Uterus (tissue), 4 donors: ENCODE data around the gene COL5A3. TPM values are rescaled to one million over a fixed set of nuclear protein-coding genes. Genes with fewer than 3 reads are reported as not detected.

Source experiments
- DNase-seq, 2 donors: peaks; one replicate each; pipeline ENCODE4 v3.0.0-alpha.2; 2019 to 2020
- H3K27ac ChIP-seq, 2 donors: fragments of 200-600 bp; sonication (generic); 1 replicate in 1 of 2; 2 replicates in 1 of 2; pipeline ENCODE4 v1.5.1; 2016 to 2018
- H3K27me3 ChIP-seq, 2 donors: fragments of 200-600 bp; sonication (generic); one replicate each; pipeline ENCODE4 v1.5.1; 2018 to 2019; ENCODE audit warnings: control low read depth in 1 of 2
- H3K36me3 ChIP-seq, 2 donors: fragments of 200-600 bp; sonication (generic); one replicate each; pipeline ENCODE4 v1.5.1; 2019; ENCODE audit warnings: control low read depth in 1 of 2
- H3K4me1 ChIP-seq, 2 donors: fragments of 200-600 bp; sonication (generic); one replicate each; pipeline ENCODE4 v1.5.1; 2018 to 2019; ENCODE audit warnings: control low read depth in 1 of 2
- H3K4me3 ChIP-seq, 2 donors: fragments of 200-600 bp; sonication (generic); 1 replicate in 1 of 2; 2 replicates in 1 of 2; pipeline ENCODE4 v1.5.1; 2018 to 2019; ENCODE audit warnings: mild to moderate bottlenecking in 1 of 2
- H3K9me3 ChIP-seq, 2 donors: fragments of 200-600 bp; sonication (generic); one replicate each; pipeline ENCODE4 v1.5.1; 2019; ENCODE audit warnings: control low read depth in 1 of 2
- POLR2A ChIP-seq, 2 donors: fragments of 450-650 bp; IDR thresholded peaks; one replicate each; pipeline ENCODE4 v1.6.1; 2016; ENCODE audit warnings: antibody characterized with exemption in 2 of 2, mild to moderate bottlenecking in 1 of 2, moderate library complexity in 1 of 2
- intact Hi-C: fragments of 100-400 bp; cut with DNase I; formaldehyde crosslinking; loops from one replicate; pipeline ENCODE4 v1.15.1; 2023; ENCODE audit warnings: low total_unique reads
- total RNA-seq, 4 donors: library from RNA; depleted of rRNA in 3 of 4; stranded (reverse); fragments of >200 nt in 3 of 4; gene quantifications; one replicate each; pipeline versions ENCODE4 v1.1.0 to v1.2.4, GENCODE V29; 2014 to 2023
- TF ChIP-seq, protein P1 (sequence below), 4 experiments: fragments of 200-600 bp in 2 of 4; fragments of 450-650 bp in 2 of 4; sonication (generic) in 2 of 4; IDR thresholded peaks; one replicate each; pipeline ENCODE4 v1.5.1; 2016 to 2019; ENCODE audit warnings: antibody characterized with exemption in 4 of 4, mild to moderate bottlenecking in 2 of 4, moderate library complexity in 1 of 4
- donor health status: DM: yes; HTN: yes; CAD: no.

The COL5A3 gene
- total RNA-seq, 4 donors from 2014 or later = 12.6 to 43.3 (median 25.6) TPM

DNA sequence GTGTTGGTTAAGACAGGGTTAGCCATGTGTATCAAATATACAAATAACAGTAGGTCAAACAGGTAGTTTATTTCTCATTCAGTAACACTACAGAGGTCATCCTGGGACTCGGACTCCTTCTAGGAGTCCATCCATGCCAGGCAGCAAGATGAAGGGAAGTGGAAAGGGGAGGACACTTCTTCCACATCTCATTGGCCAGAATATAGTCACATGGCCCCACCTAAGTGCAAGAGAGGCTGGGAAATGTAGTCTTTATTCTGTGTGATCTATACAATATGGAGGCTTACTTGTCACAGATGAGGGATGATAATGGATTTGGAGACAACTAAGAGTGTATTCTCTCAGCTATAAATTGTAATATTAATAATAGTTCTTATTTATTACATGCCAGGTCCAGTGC, 34.1 kb upstream of the COL5A3 start:
- no peak for DNase-seq
- Histone ChIP-seq H3K27ac (no peak overlapping the region), H3K4me1 (no peaks in the 10 kb centered on the region), H3K36me3 (no peaks in the 10 kb centered on the region), H3K4me3 (no peak overlapping the region), H3K27me3 (no peaks in the 10 kb centered on the region), H3K9me3 (peaks cover 0 to 35% of the 10 kb centered on the region in 2 donors)
- no peak for TF ChIP-seq POLR2A (IDR thresholded peaks at IDR 0.05)
- TF ChIP-seq, protein P1, sequence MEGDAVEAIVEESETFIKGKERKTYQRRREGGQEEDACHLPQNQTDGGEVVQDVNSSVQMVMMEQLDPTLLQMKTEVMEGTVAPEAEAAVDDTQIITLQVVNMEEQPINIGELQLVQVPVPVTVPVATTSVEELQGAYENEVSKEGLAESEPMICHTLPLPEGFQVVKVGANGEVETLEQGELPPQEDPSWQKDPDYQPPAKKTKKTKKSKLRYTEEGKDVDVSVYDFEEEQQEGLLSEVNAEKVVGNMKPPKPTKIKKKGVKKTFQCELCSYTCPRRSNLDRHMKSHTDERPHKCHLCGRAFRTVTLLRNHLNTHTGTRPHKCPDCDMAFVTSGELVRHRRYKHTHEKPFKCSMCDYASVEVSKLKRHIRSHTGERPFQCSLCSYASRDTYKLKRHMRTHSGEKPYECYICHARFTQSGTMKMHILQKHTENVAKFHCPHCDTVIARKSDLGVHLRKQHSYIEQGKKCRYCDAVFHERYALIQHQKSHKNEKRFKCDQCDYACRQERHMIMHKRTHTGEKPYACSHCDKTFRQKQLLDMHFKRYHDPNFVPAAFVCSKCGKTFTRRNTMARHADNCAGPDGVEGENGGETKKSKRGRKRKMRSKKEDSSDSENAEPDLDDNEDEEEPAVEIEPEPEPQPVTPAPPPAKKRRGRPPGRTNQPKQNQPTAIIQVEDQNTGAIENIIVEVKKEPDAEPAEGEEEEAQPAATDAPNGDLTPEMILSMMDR (IDR thresholded peaks at IDR 0.05) = no peak
- intact Hi-C loops = no loop called here

DNA sequence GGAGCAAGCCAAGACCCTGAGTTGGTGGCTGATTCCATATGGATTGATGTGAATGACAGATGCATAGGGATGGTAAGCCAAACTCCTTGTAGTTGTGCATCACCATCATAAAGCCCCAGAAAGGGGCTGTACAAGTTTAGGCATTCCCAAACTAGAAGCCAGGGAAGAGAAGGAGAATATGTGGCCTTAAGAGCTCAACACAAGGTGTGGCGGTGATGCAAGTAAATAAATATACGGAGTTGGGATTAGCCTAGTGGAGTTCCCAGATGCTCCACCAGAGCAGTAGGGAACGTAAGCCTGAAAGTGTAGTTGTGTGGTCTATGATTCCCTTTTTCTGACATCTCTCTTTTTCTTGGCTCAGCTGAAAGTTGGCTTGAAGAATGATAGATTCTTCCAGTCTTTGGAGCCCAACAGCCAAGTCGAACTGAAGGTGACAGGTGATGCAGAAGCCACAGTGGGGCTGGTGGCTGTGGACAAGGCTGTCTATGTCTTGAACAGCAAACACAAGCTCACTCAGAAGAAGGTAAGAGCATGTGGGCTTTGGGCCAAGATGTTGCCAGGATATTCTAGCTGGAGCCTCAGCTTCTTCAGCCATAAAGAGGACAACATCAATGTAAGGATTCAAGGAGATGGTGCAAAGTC, 33.1 kb upstream of the COL5A3 start:
- TF ChIP-seq, protein P1 (IDR thresholded peaks at IDR 0.05) = no peak
- TF ChIP-seq POLR2A (IDR thresholded peaks at IDR 0.05) = no peak
- Histone ChIP-seq H3K27me3 (no peaks in the 10 kb centered on the region), H3K9me3 (peaks cover 0 to 35% of the 10 kb centered on the region in 2 donors), H3K36me3 (no peaks in the 10 kb centered on the region), H3K27ac (no peak overlapping the region), H3K4me1 (no peaks in the 10 kb centered on the region), H3K4me3 (no peak overlapping the region)
- no peak for DNase-seq
- intact Hi-C loops = no loop called here

DNA sequence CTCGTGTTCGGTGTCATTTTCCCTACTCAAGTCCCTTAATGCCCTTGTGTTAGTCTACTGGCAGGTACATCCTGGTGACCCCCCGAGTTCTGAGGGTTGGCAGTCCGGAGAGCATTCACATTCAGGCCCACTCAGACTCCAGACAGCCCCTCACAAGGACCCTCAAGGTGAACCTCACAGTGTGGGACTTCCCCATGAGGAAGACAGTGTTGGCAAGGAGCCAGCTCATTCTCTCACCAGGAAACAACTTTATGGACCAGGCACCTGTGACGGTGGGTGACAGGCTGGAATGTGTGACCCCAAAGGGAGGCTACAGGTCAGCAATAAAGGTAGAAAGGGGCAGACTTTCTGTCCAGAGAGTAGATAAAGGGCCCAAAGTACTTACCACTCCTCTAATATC, 27.5 kb upstream of the COL5A3 start:
- Histone ChIP-seq H3K27ac (no peak overlapping the region), H3K4me1 (no peaks in the 10 kb centered on the region), H3K4me3 (no peak overlapping the region), H3K27me3 (no peaks in the 10 kb centered on the region), H3K9me3 (peaks cover 0 to 10% of the 10 kb centered on the region in 2 donors), H3K36me3 (no peaks in the 10 kb centered on the region)
- intact Hi-C loops = no loop called here
- no peak for TF ChIP-seq POLR2A (IDR thresholded peaks at IDR 0.05)
- TF ChIP-seq, protein P1 (IDR thresholded peaks at IDR 0.05) = no peak
- no peak for DNase-seq

DNA sequence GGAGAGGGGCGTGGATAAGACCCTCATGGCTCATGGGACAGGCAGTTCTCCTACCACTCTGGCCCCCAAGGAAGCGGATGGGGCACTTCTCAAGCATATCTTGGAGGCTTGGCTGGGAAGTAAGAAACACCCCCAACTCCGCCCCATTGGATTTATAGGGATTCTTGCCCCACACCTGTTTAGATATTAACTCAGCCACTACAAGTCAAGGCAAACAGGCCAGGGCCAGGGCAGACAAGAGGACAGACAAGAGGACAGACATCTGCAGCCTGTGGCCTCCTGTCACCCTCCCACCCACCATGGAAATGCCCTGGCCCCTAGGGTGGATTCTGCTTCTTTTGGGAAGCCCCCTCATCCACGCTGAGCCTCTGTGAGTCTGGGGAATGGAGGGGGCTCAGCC, 27.1 kb upstream of the COL5A3 start:
- Histone ChIP-seq H3K4me3 (no peak overlapping the region), H3K9me3 (peaks cover 0 to 7% of the 10 kb centered on the region in 2 donors), H3K27me3 (no peaks in the 10 kb centered on the region), H3K36me3 (no peaks in the 10 kb centered on the region), H3K4me1 (no peaks in the 10 kb centered on the region), H3K27ac (no peak overlapping the region)
- no peak for DNase-seq
- TF ChIP-seq, protein P1 (IDR thresholded peaks at IDR 0.05) = no peak
- TF ChIP-seq POLR2A (IDR thresholded peaks at IDR 0.05) = no peak
- intact Hi-C loops = no loop called here

DNA sequence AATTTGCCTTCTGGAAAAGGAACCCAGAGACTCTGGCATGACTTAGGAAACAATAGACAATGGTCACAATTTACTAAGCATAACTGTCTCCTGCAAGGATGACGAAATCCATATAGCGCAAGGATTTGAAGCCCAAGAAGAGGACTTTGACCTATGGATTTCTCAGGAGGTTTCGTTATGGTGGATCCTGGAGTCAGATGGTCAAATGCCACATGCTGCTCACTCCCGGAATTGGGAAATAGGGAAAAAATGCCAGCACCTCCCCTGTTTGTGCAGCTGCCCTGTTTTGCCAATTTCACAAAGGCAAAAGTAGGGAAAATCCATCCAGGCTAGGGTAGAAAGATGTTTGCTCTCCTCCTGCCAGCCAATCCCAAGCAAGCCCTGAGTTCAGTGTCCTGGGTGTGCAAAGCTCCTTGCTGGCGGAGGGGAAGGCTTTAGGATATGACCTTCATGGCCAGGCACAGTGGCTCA, 26.3 kb upstream of the COL5A3 start:
- H3K27me3 ChIP-seq = no peaks in the 10 kb centered on the region
- intact Hi-C loops = no loop called here
- peaks cover 0 to 3% of the 10 kb centered on the region in 2 donors for H3K9me3 ChIP-seq
- no peak overlapping the region for H3K4me3 ChIP-seq
- H3K4me1 ChIP-seq = no peaks in the 10 kb centered on the region
- TF ChIP-seq, protein P1 (IDR thresholded peaks at IDR 0.05) = no peak
- no peak for DNase-seq
- H3K27ac ChIP-seq = no peak overlapping the region
- H3K36me3 ChIP-seq = no peaks in the 10 kb centered on the region
